ENCODE data around the gene WDR4.

DNA sequence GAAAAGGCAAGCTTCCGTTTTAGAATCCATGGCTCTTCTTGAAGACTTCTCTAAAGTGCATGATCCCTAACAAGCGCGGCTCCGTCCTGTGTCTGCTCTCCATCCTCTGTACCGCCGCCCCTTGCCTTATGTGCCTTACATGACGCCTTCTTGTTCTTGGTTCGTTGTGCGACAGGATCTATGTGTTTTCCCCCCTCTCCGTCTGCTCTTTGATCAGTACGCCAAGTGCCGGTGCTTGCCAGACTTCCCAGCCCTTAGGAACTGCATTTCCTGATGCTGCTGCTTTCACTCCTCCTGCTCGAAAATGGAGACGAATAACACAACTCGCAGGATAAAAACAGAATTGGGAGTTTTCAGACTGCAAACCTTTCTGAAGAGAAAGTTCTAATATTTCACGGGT lies 26.9 kb upstream of the WDR4 start:
- TF ChIP-seq, protein P1, sequence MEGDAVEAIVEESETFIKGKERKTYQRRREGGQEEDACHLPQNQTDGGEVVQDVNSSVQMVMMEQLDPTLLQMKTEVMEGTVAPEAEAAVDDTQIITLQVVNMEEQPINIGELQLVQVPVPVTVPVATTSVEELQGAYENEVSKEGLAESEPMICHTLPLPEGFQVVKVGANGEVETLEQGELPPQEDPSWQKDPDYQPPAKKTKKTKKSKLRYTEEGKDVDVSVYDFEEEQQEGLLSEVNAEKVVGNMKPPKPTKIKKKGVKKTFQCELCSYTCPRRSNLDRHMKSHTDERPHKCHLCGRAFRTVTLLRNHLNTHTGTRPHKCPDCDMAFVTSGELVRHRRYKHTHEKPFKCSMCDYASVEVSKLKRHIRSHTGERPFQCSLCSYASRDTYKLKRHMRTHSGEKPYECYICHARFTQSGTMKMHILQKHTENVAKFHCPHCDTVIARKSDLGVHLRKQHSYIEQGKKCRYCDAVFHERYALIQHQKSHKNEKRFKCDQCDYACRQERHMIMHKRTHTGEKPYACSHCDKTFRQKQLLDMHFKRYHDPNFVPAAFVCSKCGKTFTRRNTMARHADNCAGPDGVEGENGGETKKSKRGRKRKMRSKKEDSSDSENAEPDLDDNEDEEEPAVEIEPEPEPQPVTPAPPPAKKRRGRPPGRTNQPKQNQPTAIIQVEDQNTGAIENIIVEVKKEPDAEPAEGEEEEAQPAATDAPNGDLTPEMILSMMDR (IDR thresholded peaks at IDR 0.05), result no peak
- no peak for TF ChIP-seq POLR2A (IDR thresholded peaks at IDR 0.05)

All from transverse colon (tissue), 3 donors.